Fibroblast of upper back skin (primary cell): Measurements from ENCODE around the gene KCNC2.
"Not testable (repeated sequence)": the region's sequence is repeated elsewhere in the genome, so short reads cannot be mapped to it uniquely, and the experiment has no call there.

Experiments used
- DNase-seq: peaks from one replicate; pipeline ENCODE4 v3.0.0-alpha.2; 2013

The KCNC2 gene

GRCh38 chr12:75209812-75210138, at the start of gene KCNC2:
Gene KCNC2, minus strand, starts transcription at chr12:75209839.
- no peak for DNase-seq

GRCh38 chr12:75259143-75259542, 49.5 kb upstream of the KCNC2 start:
- no peak for DNase-seq

- no peak for DNase-seq
Observed at GRCh38 chr12:75257510-75257909, 47.9 kb upstream of the KCNC2 start.

GRCh38 chr12:75245108-75245507, 35.5 kb upstream of the KCNC2 start:
- DNase-seq = no peak

GRCh38 chr12:75239987-75240386, 30.3 kb upstream of the KCNC2 start:
- no peak for DNase-seq

- no peak for DNase-seq
Observed at GRCh38 chr12:75236206-75236605, 26.6 kb upstream of the KCNC2 start.

GRCh38 chr12:75227132-75227531, 17.5 kb upstream of the KCNC2 start:
- DNase-seq = no peak

GRCh38 chr12:75212072-75212471, 2.4 kb upstream of the KCNC2 start:
- DNase-seq = no peak

- DNase-seq = peak; percentile 41
Observed at GRCh38 chr12:75208856-75209811, 505 bp downstream of the KCNC2 start.

GRCh38 chr12:75207338-75208083, 2.1 kb downstream of the KCNC2 start:
- no peak for DNase-seq

- DNase-seq = no peak
Observed at GRCh38 chr12:75205558-75205957, 4.1 kb downstream of the KCNC2 start.

GRCh38 chr12:75196865-75197264, 12.8 kb downstream of the KCNC2 start:
- peak; percentile 1 for DNase-seq

- no peak for DNase-seq
Observed at GRCh38 chr12:75196408-75196807, 13.2 kb downstream of the KCNC2 start.

GRCh38 chr12:75194250-75194649, 15.4 kb downstream of the KCNC2 start:
- DNase-seq = no peak

GRCh38 chr12:75192196-75192595, 17.4 kb downstream of the KCNC2 start:
- no peak for DNase-seq

- DNase-seq = no peak
Observed at GRCh38 chr12:75190846-75191245, 18.8 kb downstream of the KCNC2 start.

- not testable (repeated sequence) for DNase-seq
Observed at GRCh38 chr12:75185881-75186280, 23.8 kb downstream of the KCNC2 start.

GRCh38 chr12:75184516-75184915, 25.1 kb downstream of the KCNC2 start:
- no peak for DNase-seq

GRCh38 chr12:75183967-75184366, 25.7 kb downstream of the KCNC2 start:
- DNase-seq = no peak

- peak; percentile 85 for DNase-seq
Observed at GRCh38 chr12:75177997-75178396, 31.6 kb downstream of the KCNC2 start.

- DNase-seq = no peak
Observed at GRCh38 chr12:75172611-75173010, 37.0 kb downstream of the KCNC2 start.

- DNase-seq = no peak
Observed at GRCh38 chr12:75170640-75171185, 38.9 kb downstream of the KCNC2 start.

GRCh38 chr12:75162845-75163244, 46.8 kb downstream of the KCNC2 start:
- no peak for DNase-seq

- no peak for DNase-seq
Observed at GRCh38 chr12:75161488-75161887, 48.2 kb downstream of the KCNC2 start.
